Stimulated activated CD4-positive, alpha-beta T cell treated with anti-CD3 and anti-CD28 coated beads, Interleukin-4, amount 100 ng/mL, for 48 hours (primary cell): ENCODE results near the gene XCL2.
"Not testable (repeated sequence)": the region's sequence is repeated elsewhere in the genome, so short reads cannot be mapped to it uniquely, and the experiment has no call there.

Experiments
- DNase-seq, 2 donors: peaks; one replicate each; pipeline ENCODE4 v3.0.0-alpha.2; 2020; ENCODE audit warnings: low read depth in 2 of 2

Gene XCL2

DNA sequence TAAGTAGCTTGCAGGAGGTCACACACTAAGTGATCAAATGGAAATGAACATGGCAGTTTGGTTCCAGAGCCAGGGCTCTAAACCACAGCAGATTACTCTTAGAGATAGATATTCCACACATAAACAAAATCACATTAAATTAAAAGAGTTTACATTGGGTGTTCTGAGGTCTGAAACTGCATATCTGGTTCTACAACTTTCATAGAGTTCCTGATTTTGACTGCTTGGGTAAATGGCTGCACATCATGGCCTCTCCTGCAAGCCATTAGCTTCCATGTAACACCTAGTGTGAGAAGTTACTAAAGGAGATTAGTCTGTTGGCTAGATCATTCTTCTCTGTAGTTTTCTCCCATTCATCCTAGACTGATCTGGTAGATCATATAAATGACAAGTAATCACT, 12.8 kb upstream of the XCL2 start:
- no peak for DNase-seq

GRCh38 chr1:168555508-168556046, 11.8 kb upstream of the XCL2 start:
- no peak for DNase-seq

- no peak for DNase-seq
Observed at GRCh38 chr1:168554603-168555483, 11.0 kb upstream of the XCL2 start.

DNA sequence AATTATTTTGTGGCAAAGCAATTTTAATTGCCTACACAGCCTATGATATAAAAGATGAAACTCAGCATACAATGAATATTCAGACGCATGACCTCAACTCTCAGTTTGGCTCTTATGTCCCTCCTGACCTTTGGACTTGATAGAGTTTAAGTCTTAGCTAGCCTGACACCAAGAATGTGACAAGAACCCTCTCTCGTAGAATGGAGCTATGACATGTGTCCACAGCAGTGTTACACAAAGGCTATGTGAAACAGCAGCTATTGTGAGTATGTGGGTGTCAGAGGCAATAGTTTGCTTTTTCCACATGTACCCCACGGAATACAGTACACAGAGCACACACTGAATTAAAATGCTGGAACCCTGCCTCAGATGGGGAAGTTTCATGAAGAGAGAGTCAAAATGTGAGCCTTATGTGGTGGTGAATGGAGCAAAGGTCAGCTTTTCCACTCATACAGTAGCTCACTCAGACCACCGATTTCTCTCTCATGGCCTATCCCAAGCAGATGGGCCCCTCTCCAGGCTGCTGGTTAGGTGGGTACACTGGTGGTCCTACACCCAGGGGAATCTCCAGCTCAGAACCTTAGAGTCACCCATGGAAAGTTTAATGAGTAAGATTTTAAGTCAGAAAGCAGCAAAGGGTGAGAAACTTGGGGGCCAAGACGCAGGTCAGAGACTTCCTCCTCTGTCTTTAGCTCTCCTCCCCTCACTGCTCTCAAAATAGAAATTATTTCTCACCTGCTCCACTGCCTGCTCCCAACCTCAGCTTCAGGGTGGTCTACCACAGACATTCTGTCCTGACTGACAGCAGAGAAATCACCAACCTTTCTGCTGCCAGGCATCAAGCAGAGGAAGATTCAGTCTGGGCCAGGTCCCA, 10.1 kb upstream of the XCL2 start:
- no peak for DNase-seq

GRCh38 chr1:168552961-168553360, 9.2 kb upstream of the XCL2 start:
- no peak for DNase-seq

- no peak for DNase-seq
Observed at GRCh38 chr1:168551688-168552087, 7.9 kb upstream of the XCL2 start.

DNA sequence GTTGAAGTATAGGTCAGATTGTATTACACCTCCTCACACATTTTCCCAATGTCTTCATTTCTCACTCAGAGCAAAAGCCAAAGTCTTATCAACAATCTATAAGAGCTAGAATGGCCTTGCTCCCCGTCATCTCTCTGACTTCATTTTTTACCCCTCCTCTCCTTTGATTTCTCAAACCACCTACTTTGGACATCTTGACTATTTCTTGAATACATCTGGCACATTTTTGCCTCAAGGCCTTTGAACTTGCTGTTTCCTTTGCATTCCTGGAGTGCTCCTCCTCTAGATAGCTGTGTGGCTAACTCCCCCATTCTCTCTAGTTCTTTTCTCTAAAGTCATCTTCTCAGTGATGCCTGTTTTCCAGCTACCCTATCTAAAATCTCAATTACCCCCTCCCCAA, 7.2 kb upstream of the XCL2 start:
- DNase-seq: no peak

- not testable (repeated sequence) for DNase-seq
Observed at GRCh38 chr1:168546553-168546895, 2.7 kb upstream of the XCL2 start.

DNA sequence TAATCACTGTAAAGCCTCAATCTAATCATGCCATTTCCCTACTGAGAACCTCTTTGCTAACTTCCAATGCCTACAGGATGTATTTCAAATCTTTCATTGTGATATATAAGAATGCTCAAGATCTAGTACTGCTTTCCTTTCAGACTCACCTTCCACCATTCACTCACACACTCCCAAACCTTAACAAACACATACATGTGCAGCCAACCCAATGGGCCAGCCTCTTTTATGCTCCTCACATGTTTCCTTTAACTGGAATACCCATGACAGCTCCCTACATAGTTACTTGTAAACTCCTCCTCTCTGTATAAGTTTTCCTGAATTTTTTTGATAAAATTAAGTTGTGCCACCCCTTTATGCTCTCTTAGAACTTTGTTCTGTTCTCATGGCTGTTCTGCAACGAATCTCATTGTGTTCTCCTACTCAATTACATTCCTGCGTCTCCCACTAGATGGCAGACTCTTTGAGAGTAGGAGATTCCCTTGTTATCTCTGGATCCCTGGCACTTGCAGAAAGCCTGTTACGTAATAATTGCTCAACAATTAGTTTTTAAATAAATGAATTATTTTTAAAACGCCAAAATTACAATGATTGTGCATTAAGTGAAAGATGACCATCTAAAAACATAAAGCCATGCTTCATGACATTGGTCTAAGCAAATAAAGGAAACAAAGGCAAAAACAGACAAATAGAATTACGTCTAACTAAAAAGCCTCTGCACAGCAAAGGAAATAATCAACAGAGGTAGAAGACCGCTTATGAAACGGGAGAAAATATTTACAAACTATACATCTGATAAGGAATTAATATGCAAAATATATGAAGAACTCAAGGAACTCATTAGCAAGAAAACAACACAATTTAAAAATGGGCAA, 2.1 kb upstream of the XCL2 start:
- DNase-seq: not testable (repeated sequence)

DNA sequence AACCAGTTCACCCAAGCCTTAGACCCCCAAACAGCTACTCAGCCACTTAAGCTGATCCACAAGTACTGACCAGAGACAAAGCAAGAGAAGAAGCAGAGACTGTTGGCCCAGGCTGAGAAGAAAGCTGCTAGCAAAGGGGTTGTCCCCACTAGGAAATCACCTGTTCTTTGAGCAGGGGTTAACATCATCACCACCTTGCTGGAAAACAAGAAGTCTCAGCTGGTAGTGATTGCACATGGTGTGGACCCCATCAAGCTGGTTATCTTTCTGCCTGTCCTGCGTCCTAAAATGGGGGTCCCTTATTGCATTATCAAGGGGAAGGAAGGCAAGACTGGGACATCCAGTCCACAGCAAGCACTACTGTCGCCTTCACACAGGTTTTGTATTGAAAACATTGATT, 819 bp downstream of the XCL2 start:
- not testable (repeated sequence) for DNase-seq

DNA sequence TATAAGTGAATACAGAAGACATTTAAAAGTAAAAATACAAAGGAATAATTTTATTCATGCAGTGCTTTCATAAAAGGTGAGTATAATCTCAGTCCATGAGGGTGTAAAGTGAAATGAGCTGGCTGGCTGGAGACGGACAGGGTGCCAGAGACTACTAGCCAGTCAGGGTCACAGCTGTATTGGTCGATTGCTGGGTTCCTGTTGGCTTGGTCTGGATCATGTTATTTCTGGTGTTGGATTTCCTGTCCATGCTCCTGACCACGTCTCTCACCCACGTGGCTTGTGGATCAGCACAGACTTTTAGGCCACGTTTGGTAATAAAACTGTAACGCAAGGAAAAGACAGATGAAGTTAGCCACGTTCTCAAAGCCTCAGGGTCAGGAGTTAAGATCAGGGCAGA, 3.0 kb downstream of the XCL2 start:
- not testable (repeated sequence) for DNase-seq

GRCh38 chr1:168535536-168535935, 8.3 kb downstream of the XCL2 start:
- no peak for DNase-seq

GRCh38 chr1:168531615-168532345, 12.0 kb downstream of the XCL2 start:
- DNase-seq: no peak

DNA sequence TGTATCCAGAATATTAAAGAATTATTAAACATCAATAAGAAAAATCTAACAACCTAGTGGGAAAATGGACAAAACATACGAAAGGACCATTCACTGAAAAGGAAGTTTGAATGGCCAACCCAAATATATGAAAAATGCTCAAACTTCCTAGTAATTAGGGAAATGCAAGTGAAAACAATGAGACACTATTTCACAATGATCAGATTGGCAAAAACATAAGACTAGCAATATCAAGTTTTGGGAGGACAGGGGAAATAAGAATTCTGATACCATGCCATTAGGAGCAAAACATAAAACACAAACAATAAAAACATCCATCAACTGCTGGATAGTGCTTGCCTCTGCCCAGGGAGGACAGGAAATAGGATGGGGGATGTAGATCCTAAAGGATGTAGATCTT, 14.3 kb downstream of the XCL2 start:
- DNase-seq: no peak

- DNase-seq: no peak
Observed at GRCh38 chr1:168521401-168522000, 22.3 kb downstream of the XCL2 start.

DNA sequence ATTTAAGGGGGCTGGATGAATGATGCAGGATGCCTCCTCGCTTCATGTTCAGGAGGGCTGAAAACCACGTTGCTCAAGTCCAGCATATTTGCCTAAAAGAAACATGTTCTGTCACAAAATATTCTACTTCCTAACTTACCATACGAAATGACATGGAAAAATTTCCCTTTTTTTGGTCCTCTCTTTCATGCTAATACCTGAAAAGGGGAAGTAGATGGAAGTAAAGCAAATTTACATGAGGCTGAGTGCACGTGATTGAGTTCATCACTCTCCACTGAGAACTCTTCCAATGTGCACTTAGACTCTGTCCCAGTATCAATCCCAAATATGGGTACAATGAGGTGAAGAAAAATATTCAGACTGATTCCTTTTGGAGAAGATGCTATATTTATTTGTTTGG, 23.0 kb downstream of the XCL2 start:
- DNase-seq: no peak

- no peak for DNase-seq
Observed at GRCh38 chr1:168520052-168520751, 23.6 kb downstream of the XCL2 start.

DNA sequence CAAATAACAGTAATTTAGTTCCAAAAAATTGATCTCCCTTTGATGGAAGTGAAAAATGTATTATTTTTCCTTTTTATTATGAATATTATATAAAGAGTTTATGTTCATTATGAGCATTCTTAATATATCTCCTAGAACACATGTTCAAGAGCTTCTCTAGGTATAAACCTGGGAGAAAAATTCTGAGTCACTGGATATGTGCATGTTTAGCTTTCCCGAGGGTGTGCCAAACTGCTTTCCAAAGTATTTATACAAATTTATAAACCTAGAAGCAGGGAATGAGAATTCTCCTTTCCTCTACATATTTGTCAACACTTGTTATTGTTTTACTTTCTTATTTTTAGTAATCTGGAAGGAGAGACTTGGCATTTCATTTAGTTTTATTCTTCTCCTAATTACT, 25.0 kb downstream of the XCL2 start:
- DNase-seq: no peak

GRCh38 chr1:168518201-168518689, 25.6 kb downstream of the XCL2 start:
- no peak for DNase-seq

GRCh38 chr1:168514455-168514854, 29.3 kb downstream of the XCL2 start:
- DNase-seq: no peak
